ENCODE results near the gene LCE2B. TPM values are rescaled to one million over a fixed set of nuclear protein-coding genes. Genes with fewer than 3 reads are reported as not detected.

Gene LCE2B
- total and polyA plus RNA-seq, 9 donors: not detected

DNA sequence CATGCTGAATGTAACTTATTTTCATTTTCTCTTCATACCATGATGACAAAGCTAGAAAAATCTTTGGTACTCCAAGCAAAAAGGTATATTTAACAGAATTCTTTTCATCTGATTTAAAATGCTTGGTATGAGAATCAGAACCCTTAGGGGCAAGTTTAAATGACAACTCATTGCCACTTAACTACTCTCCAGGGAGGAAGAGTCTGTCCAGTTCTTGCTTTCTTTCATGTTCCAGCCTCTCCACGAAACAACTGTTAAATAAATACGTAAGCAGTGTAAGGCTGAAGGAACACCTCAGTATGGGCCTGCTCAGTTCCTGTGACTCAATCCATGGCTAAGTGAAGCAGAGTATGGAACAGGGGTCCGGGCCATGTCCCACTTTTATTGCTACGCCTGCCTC lies 13.8 kb downstream of the LCE2B start:
- TF ChIP-seq EP300 (IDR thresholded peaks at IDR 0.05) (no peak), POLR2A (IDR thresholded peaks at IDR 0.05) (no peak)
- TF ChIP-seq, protein P1, sequence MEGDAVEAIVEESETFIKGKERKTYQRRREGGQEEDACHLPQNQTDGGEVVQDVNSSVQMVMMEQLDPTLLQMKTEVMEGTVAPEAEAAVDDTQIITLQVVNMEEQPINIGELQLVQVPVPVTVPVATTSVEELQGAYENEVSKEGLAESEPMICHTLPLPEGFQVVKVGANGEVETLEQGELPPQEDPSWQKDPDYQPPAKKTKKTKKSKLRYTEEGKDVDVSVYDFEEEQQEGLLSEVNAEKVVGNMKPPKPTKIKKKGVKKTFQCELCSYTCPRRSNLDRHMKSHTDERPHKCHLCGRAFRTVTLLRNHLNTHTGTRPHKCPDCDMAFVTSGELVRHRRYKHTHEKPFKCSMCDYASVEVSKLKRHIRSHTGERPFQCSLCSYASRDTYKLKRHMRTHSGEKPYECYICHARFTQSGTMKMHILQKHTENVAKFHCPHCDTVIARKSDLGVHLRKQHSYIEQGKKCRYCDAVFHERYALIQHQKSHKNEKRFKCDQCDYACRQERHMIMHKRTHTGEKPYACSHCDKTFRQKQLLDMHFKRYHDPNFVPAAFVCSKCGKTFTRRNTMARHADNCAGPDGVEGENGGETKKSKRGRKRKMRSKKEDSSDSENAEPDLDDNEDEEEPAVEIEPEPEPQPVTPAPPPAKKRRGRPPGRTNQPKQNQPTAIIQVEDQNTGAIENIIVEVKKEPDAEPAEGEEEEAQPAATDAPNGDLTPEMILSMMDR (IDR thresholded peaks at IDR 0.05): no peak
- no peak for DNase-seq
- Histone ChIP-seq H3K27ac (no peak overlapping the region), H3K4me3 (no peak overlapping the region), H3K36me3 (no peaks in the 10 kb centered on the region), H3K4me1 (ENCODE audit: insufficient read depth) (no peaks in the 10 kb centered on the region), H3K9me3 (no peaks in the 10 kb centered on the region), H3K27me3 (no peaks in the 10 kb centered on the region)
- 75 to 83% (median 79%) methylated on average over 4 of the region's 4 CpGs for WGBS, 3 donors
- intact Hi-C loops (cut with DNase I): no loop called here

GRCh38 chr1:152707860-152708259 lies 21.9 kb downstream of the LCE2B start, which contains the start of gene LCE4A:
LCE4A (plus strand) TSS chr1:152708160; CDS start chr1:152709076, 916 bp downstream.
- Histone ChIP-seq H3K36me3 (no peaks in the 10 kb centered on the region), H3K27ac (no peak within 1 kb of the TSS), H3K9me3 (no peaks in the 10 kb centered on the region), H3K27me3 (no peaks in the 10 kb centered on the region), H3K4me1 (ENCODE audit: insufficient read depth) (no peaks in the 10 kb centered on the region), H3K4me3 (no peak within 1 kb of the TSS)
- no peak for DNase-seq
- intact Hi-C loops (cut with DNase I): no loop called here
- WGBS, 3 donors: 71 to 83% (median 78%) methylated on average over 2 of the region's 2 CpGs
- TF ChIP-seq, protein P1 (IDR thresholded peaks at IDR 0.05): no peak
- TF ChIP-seq POLR2A (IDR thresholded peaks at IDR 0.05) (no peak), EP300 (IDR thresholded peaks at IDR 0.05) (no peak)

- intact Hi-C loops (cut with DNase I): no loop called here
- H3K27me3 ChIP-seq: no peaks in the 10 kb centered on the region
- no peak for TF ChIP-seq EP300 (IDR thresholded peaks at IDR 0.05)
- no peak for TF ChIP-seq POLR2A (IDR thresholded peaks at IDR 0.05)
- TF ChIP-seq, protein P1 (IDR thresholded peaks at IDR 0.05): no peak
- H3K4me3 ChIP-seq: no peak overlapping the region
- H3K9me3 ChIP-seq: no peaks in the 10 kb centered on the region
- no peaks in the 10 kb centered on the region for H3K4me1 ChIP-seq (ENCODE audit: insufficient read depth)
- DNase-seq: no peak
- no peaks in the 10 kb centered on the region for H3K36me3 ChIP-seq
- no peak overlapping the region for H3K27ac ChIP-seq
Measured at GRCh38 chr1:152718238-152718637, 32.3 kb downstream of the LCE2B start.

DNA sequence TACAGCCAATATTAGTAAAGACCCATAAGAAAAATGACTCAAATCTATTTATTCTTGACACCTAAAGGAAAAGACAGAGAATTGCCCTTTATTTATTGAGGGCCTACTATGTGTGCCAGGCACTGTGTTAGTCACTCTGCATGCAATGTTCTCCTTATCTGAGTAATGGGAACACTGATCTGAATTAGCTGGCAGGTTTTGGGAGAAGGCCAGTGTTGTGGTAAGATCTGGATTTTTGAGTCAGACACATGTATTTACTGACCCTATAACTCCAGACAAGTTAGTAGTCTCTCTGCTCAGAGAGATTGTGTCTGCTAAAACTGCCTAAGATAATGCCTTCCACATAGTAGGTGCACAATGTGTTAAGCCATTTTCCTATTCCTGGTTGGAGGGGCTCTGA lies 39.3 kb downstream of the LCE2B start:
- intact Hi-C loops (cut with DNase I): no loop called here
- Histone ChIP-seq H3K4me3 (no peak overlapping the region), H3K9me3 (no peaks in the 10 kb centered on the region), H3K27me3 (no peaks in the 10 kb centered on the region), H3K36me3 (no peaks in the 10 kb centered on the region), H3K4me1 (ENCODE audit: insufficient read depth) (no peaks in the 10 kb centered on the region), H3K27ac (no peak overlapping the region)
- no peak for DNase-seq
- TF ChIP-seq POLR2A (IDR thresholded peaks at IDR 0.05) (no peak), EP300 (IDR thresholded peaks at IDR 0.05) (no peak)
- TF ChIP-seq, protein P1 (IDR thresholded peaks at IDR 0.05): no peak

- Histone ChIP-seq H3K4me3 (no peak overlapping the region), H3K9me3 (no peaks in the 10 kb centered on the region), H3K4me1 (ENCODE audit: insufficient read depth) (no peaks in the 10 kb centered on the region), H3K36me3 (no peaks in the 10 kb centered on the region), H3K27me3 (no peaks in the 10 kb centered on the region), H3K27ac (no peak overlapping the region)
- WGBS, 3 donors: 58 to 64% (median 62%) methylated on average over 1 of the region's 1 CpG
- DNase-seq: no peak
- intact Hi-C loops (cut with DNase I): no loop called here
- TF ChIP-seq EP300 (IDR thresholded peaks at IDR 0.05): no peak
Measured at GRCh38 chr1:152728986-152729385, 43.1 kb downstream of the LCE2B start.
